ENCODE measurements around the gene EHBP1L1. TPM values are rescaled to one million over a fixed set of nuclear protein-coding genes. Genes with fewer than 3 reads are reported as not detected.

Gene EHBP1L1
- total and polyA plus RNA-seq, 7 donors = 114 to 345 (median 208) TPM

- no peaks in the 10 kb centered on the region for H3K9me3 ChIP-seq
- WGBS, 3 donors = 0% methylated on average over 52 to 55 of the region's 55 CpGs
- ATAC-seq (peak; percentile 85 to 88 (median 85)), DNase-seq (peak; percentile 100)
- TF ChIP-seq CTCF (IDR thresholded peaks at IDR 0.05) = no peak
- H3K27me3 ChIP-seq (ENCODE audit: insufficient read depth in 3 of 3, low read length in 2 of 3) = no peaks in the 10 kb centered on the region
- H3K27ac ChIP-seq = peak within 1 kb of the TSS; percentile 89
- peak within 1 kb of the TSS; percentile 97 for H3K4me3 ChIP-seq
- intact Hi-C loops (cut with DNase I) = loop anchor here in 1 of 2 donors (5.0 kb wide), 1 partner anchor 97 kb away; the partner anchor contains the start of gene KAT5
- peaks cover 0 to 43% of the 10 kb centered on the region in 2 donors for H3K36me3 ChIP-seq (ENCODE audit: insufficient read depth in 1 of 2, low read depth in 1 of 2)
- peaks cover 35% of the 10 kb centered on the region for H3K4me1 ChIP-seq
Measured at GRCh38 chr11:65615229-65615949, 39.5 kb downstream of the EHBP1L1 start, which contains the start of gene PCNX3. TSS of gene PCNX3 (plus strand) at chr11:65615776. CDS start at chr11:65616312, 536 bp downstream.

GRCh38 chr11:65615950-65616574 is 40.2 kb downstream of the EHBP1L1 start:
- no peaks in the 10 kb centered on the region for H3K27me3 ChIP-seq (ENCODE audit: insufficient read depth in 3 of 3, low read length in 2 of 3)
- intact Hi-C loops (cut with DNase I) = loop anchor here in 1 of 2 donors (2.0 to 5.0 kb wide), 2 partner anchors 41 to 96 kb away; partner anchors contain the start of gene KAT5
- H3K4me1 ChIP-seq = peaks cover 31% of the 10 kb centered on the region
- ATAC-seq (peak; percentile 1 to 4 (median 2)), DNase-seq (peak in 1 of 2 donors; percentile 75)
- H3K36me3 ChIP-seq (ENCODE audit: insufficient read depth in 1 of 2, low read depth in 1 of 2) = peaks cover 0 to 47% of the 10 kb centered on the region in 2 donors
- H3K4me3 ChIP-seq = peak overlapping the region; percentile 97
- H3K27ac ChIP-seq = peak overlapping the region; percentile 89
- WGBS, 3 donors = 0 to 1% (median 0%) methylated on average over 22 to 50 of the region's 50 CpGs
- TF ChIP-seq CTCF (IDR thresholded peaks at IDR 0.05) = no peak
- no peaks in the 10 kb centered on the region for H3K9me3 ChIP-seq

GRCh38 chr11:65616575-65617001 is 40.7 kb downstream of the EHBP1L1 start:
- Histone ChIP-seq H3K36me3 (ENCODE audit: insufficient read depth in 1 of 2, low read depth in 1 of 2) (peaks cover 0 to 52% of the 10 kb centered on the region in 2 donors), H3K27ac (peak overlapping the region; percentile 89), H3K27me3 (ENCODE audit: insufficient read depth in 3 of 3, low read length in 2 of 3) (no peaks in the 10 kb centered on the region), H3K4me3 (peak overlapping the region; percentile 97), H3K9me3 (no peaks in the 10 kb centered on the region), H3K4me1 (peaks cover 31% of the 10 kb centered on the region)
- no peak for TF ChIP-seq CTCF (IDR thresholded peaks at IDR 0.05)
- 57 to 68% (median 64%) methylated on average over 10 of the region's 10 CpGs for WGBS, 3 donors
- intact Hi-C loops (cut with DNase I) = loop anchor here in 1 of 2 donors (2.0 to 5.0 kb wide), 2 partner anchors 40 to 96 kb away; partner anchors contain the start of gene KAT5
- DNase-seq (no peak), ATAC-seq (no peak)

- intact Hi-C loops (cut with DNase I) = loop anchor here in 1 of 2 donors (2.0 to 5.0 kb wide), 2 partner anchors 40 to 95 kb away; partner anchors contain the start of gene KAT5
- H3K27ac ChIP-seq = no peak overlapping the region
- peak overlapping the region; percentile 97 for H3K4me3 ChIP-seq
Measured at GRCh38 chr11:65617136-65617850, 41.4 kb downstream of the EHBP1L1 start.

More at GRCh38 chr11:65617136-65617850, 41.4 kb downstream of the EHBP1L1 start:
- no peaks in the 10 kb centered on the region for H3K27me3 ChIP-seq (ENCODE audit: insufficient read depth in 3 of 3, low read length in 2 of 3)
- H3K4me1 ChIP-seq = peaks cover 26% of the 10 kb centered on the region
- H3K9me3 ChIP-seq = no peaks in the 10 kb centered on the region
- WGBS, 3 donors = 88 to 90% (median 89%) methylated on average over 17 of the region's 17 CpGs
- no peak for ATAC-seq
- peaks cover 0 to 54% of the 10 kb centered on the region in 2 donors for H3K36me3 ChIP-seq (ENCODE audit: insufficient read depth in 1 of 2, low read depth in 1 of 2)
- no peak for TF ChIP-seq CTCF (IDR thresholded peaks at IDR 0.05)
- DNase-seq = no peak

All from psoas muscle (tissue), 8 donors.